NB4 (cell line): ENCODE measurements around the gene IRAG1.

Source experiments
- DNase-seq: peaks from one replicate; pipeline ENCODE4 v3.0.0; 2010; ENCODE audit warnings: low read depth
- H3K4me3 ChIP-seq: one replicate; pipeline ENCODE4 v1.5.1; 2011; ENCODE audit warnings: mild to moderate bottlenecking, low read depth, low read length, moderate library complexity
- CTCF ChIP-seq: IDR thresholded peaks from one replicate; pipeline ENCODE4 v1.5.1; 2012; ENCODE audit warnings: low read depth, low read length
- MAX ChIP-seq: IDR thresholded peaks from 2 replicates; pipeline ENCODE4 v1.6.1; 2011; ENCODE audit warnings: low read depth, low read length
- MYC ChIP-seq: IDR thresholded peaks from 2 replicates; pipeline ENCODE4 v1.6.1; 2011; ENCODE audit warnings: low read depth, low read length
- POLR2A ChIP-seq: IDR thresholded peaks from 2 replicates; pipeline ENCODE4 v1.6.1; 2011; ENCODE audit warnings: mild to moderate bottlenecking; ENCODE audit not compliant: insufficient read length; ENCODE audit errors: extremely low read depth

IRAG1 gene

GRCh38 chr11:10725114-10725906, 31.8 kb upstream of the IRAG1 start:
- peak; percentile 97 for DNase-seq
- 0 out of 2 replicates have a peak, but pooled peaks have one; percentile 29 for TF ChIP-seq MAX
- no peak for TF ChIP-seq CTCF
- H3K4me3 ChIP-seq = no peak overlapping the region

DNA sequence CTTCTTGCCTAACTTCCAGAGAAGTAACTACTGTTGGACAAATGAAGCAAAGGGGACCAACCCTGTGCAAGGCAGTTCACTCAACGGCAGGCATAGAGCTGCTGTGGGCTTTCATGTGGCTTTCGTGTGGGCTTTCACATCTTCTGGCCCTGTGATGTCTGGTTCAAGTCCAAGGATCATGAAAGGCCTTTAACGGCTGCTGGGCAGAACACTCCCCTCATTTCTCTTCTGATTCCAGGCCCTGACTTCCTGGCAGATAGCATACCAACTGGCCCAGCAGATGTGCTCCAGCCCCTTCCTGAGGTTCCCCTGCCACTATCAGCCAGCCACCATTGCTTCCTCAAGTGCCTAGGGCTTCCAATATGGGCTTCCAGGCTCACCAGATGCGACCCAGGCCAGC, 28.8 kb upstream of the IRAG1 start:
- TF ChIP-seq POLR2A = no peak
- TF ChIP-seq MYC = no peak
- TF ChIP-seq CTCF = no peak
- no peak for TF ChIP-seq MAX
- no peak for DNase-seq
- no peak overlapping the region for H3K4me3 ChIP-seq

DNA sequence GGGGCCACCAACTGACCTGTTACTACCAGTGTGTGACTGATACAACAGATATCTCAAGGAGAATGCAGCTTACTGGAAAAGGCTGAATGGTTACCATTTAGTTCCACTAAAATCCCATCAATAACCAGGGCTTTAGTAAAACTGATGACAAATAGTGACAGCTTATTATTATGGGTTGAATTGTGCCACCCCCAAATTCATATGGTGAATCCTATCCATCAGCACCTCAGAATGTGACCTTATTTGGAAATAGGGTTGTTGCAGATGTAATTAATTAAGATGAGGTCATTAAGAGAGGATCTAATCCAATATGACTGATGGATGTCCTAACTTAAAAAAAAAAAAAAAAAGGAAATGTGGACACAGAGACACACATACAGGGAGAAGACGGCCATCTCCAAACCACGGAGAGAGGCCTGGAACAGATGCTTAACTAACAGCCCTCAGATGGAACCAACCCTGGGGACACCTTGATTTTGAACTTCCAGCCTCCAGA, 27.4 kb upstream of the IRAG1 start:
- TF ChIP-seq CTCF (no peak), MAX (no peak), MYC (no peak), POLR2A (no peak)
- H3K4me3 ChIP-seq = no peak overlapping the region
- no peak for DNase-seq

GRCh38 chr11:10719616-10720015, 26.1 kb upstream of the IRAG1 start:
- H3K4me3 ChIP-seq = no peak overlapping the region
- no peak for DNase-seq
- no peak for TF ChIP-seq CTCF
- TF ChIP-seq MAX = no peak
- TF ChIP-seq MYC = no peak
- TF ChIP-seq POLR2A = no peak

DNA sequence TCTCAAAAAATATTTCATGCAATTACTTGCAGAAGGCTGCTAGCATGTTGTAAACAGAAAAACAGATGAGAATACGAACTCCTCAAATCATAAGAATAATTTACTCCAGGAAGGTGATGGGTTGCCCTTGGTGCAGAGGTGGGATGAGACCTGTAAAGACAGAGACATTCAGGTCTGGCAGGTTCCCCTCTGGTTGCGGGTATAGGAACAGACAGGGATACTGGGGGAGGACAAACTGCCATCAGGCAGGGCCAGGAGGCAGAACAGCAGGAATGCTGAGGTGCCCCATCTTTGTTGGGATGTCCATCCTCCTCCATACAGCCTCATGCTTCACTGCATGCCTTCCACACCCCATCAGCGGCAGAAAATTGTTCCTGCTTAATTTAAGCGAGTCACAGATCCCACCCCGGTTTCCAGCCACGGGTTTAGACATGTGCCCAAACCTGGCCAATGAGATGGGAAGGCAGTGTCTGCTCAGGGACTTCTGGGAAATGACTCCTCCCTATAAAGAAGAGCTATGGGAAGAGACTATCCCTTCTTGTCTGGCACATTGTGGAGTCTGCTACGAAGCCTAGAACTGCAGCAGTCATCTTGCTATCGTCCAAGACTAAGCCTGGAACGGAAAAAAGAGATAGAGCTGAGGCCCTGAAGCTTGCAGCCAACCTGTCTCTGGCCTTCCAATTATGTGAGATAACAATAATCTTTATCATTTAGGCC, 23.1 kb upstream of the IRAG1 start:
- TF ChIP-seq CTCF (no peak), MAX (no peak), POLR2A (no peak), MYC (no peak)
- H3K4me3 ChIP-seq = no peak overlapping the region
- DNase-seq = no peak
